ENCODE data around the gene BUD31.

BUD31 gene

GRCh38 chr7:99392659-99393354, 16.0 kb upstream of the BUD31 start:
- ChIA-PET CTCF (no interaction called here), POLR2A (interaction anchor here (0.6 to 1.8 kb wide), 4 partner anchors 9 to 18 kb away, joined by 3 to 4 read pairs (median 4); no protein-coding TSS in a partner anchor)
- TF ChIP-seq KLF17 (tag by site-specific recombination; IDR thresholded peaks at IDR 0.05) (no peak), ZNF10 (tag by site-specific recombination; IDR thresholded peaks at IDR 0.05) (0 out of 2 replicates have a peak, but pooled peaks have one; percentile 24), KLF9 (tag by site-specific recombination; IDR thresholded peaks at IDR 0.05; ENCODE audit: low read depth) (peak; percentile 39; the same call in 1 of the 2 replicates), KLF1 (tag by site-specific recombination; IDR thresholded peaks at IDR 0.05) (peak; percentile 28; the same call in 1 of the 2 replicates)
- Histone ChIP-seq H3K4me3 (ENCODE audit: low read depth, low read length) (no peak overlapping the region), H3K9me3 (ENCODE audit: control insufficient read depth, insufficient read depth, low read depth, low read length) (no peaks in the 10 kb centered on the region), H3K4me1 (ENCODE audit: control insufficient read depth, insufficient read depth, low read length) (no peaks in the 10 kb centered on the region), H3K36me3 (ENCODE audit: control insufficient read depth in 2 of 2, insufficient read depth in 1 of 2, low read length in 2 of 2) (peaks cover 26 to 73% of the 10 kb centered on the region in 2 experiments), H3K27ac (ENCODE audit: extremely low read depth, low read depth, low read length) (no peak overlapping the region)

DNA sequence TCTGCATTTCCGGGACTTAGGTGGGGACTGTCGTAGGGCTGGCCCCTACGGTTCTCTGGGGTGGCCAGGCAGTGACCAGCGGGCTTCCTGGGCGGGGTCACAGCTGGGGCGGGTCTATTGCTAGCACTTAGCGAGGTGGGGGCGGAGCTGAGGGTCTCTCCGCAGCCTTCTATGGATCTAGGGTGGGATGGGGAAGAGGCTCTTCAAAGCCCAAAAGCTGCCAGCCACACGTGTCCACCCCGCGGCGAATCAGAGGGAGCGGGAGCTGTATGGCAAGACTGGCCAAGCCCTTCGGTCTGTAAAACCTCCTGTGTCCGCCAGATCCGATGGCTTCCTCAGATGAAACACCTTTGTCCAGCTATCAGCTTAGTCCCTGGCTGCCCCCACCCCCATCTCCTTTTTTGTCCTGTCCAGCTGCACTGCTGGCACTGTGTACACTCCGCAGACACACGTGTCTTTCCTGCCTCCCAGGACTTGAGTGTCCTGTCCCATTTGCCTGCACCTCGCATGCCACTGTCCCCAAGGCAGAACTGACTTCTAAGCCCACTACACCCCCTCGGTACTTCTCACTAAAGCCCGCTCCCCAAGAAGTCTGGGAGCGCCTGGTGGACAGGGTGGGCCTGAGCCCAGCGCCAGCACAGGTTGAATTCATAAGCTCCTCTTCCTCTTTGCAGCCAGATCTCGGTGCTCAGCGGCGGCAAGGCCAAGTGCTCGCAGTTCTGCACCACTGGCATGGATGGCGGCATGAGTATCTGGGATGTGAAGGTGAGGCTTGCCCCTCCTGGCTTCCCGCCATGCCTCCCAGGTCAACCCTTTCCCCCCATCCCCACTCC, 15.2 kb upstream of the BUD31 start:
- Histone ChIP-seq H3K27ac (ENCODE audit: extremely low read depth, low read depth, low read length) (no peak overlapping the region), H3K36me3 (ENCODE audit: control insufficient read depth in 2 of 2, insufficient read depth in 1 of 2, low read length in 2 of 2) (peaks cover 32 to 74% of the 10 kb centered on the region in 2 experiments), H3K4me3 (ENCODE audit: low read depth, low read length) (no peak overlapping the region), H3K9me3 (ENCODE audit: control insufficient read depth, insufficient read depth, low read depth, low read length) (no peaks in the 10 kb centered on the region), H3K4me1 (ENCODE audit: control insufficient read depth, insufficient read depth, low read length) (no peaks in the 10 kb centered on the region)
- CTCF ChIA-PET = interaction anchor here (1.0 kb wide), 1 partner anchor 12 kb away, joined by 3 read pairs; no protein-coding TSS in a partner anchor
- POLR2A ChIA-PET = interaction anchor here (0.6 to 1.8 kb wide), 4 partner anchors 10 to 19 kb away, joined by 3 to 4 read pairs (median 4); partner anchors contain the start of gene BUD31
- no peak for TF ChIP-seq ZBTB44 (tag by site-specific recombination; IDR thresholded peaks at IDR 0.05)
- no peak for TF ChIP-seq GFI1B (tag by site-specific recombination; IDR thresholded peaks at IDR 0.05)
- no peak for TF ChIP-seq ZNF664 (tag by site-specific recombination; IDR thresholded peaks at IDR 0.05)
- no peak for TF ChIP-seq ZNF324 (tag by site-specific recombination; IDR thresholded peaks at IDR 0.05)
- TF ChIP-seq HOXD13 (CRISPR knock-in tag; IDR thresholded peaks at IDR 0.05; ENCODE audit: borderline replicate concordance) = no peak
- no peak for TF ChIP-seq ZNF26 (tag by site-specific recombination; IDR thresholded peaks at IDR 0.05)
- TF ChIP-seq, protein P1, sequence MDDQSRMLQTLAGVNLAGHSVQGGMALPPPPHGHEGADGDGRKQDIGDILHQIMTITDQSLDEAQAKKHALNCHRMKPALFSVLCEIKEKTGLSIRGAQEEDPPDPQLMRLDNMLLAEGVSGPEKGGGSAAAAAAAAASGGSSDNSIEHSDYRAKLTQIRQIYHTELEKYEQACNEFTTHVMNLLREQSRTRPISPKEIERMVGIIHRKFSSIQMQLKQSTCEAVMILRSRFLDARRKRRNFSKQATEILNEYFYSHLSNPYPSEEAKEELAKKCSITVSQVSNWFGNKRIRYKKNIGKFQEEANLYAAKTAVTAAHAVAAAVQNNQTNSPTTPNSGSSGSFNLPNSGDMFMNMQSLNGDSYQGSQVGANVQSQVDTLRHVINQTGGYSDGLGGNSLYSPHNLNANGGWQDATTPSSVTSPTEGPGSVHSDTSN (CRISPR knock-in tag; IDR thresholded peaks at IDR 0.05) = no peak
- no peak for TF ChIP-seq ZNF202 (tag by site-specific recombination; IDR thresholded peaks at IDR 0.05; ENCODE audit: borderline replicate concordance)
- no peak for TF ChIP-seq ZNF544 (tag by site-specific recombination; IDR thresholded peaks at IDR 0.05)
- TF ChIP-seq ZNF184 (tag by site-specific recombination; IDR thresholded peaks at IDR 0.05) = no peak

All from HEK293 (cell line).